HFF-Myc (cell line): ENCODE results near the gene MAPK9.
"Not testable (repeated sequence)": the region's sequence is repeated elsewhere in the genome, so short reads cannot be mapped to it uniquely, and the experiment has no call there.

Experiments used
- DNase-seq: peaks from one replicate; pipeline ENCODE4 v3.0.0-alpha.2; 2011; ENCODE audit warnings: low read depth; ENCODE audit errors: extremely low read depth
- H3K4me3 ChIP-seq: replicated peaks from 2 replicates; pipeline ENCODE4 v1.5.1; 2011; ENCODE audit warnings: low read depth, mild to moderate bottlenecking, control low read depth, low read length
- CTCF ChIP-seq: IDR thresholded peaks from 2 replicates; pipeline ENCODE4 v1.5.1; 2012; ENCODE audit warnings: mild to moderate bottlenecking, low read depth, low read length, control low read depth; ENCODE audit errors: missing control alignments

The MAPK9 gene

GRCh38 chr5:180212363-180213255 is 79.3 kb downstream of the MAPK9 start:
- TF ChIP-seq CTCF: no peak
- no peak for DNase-seq

GRCh38 chr5:180211761-180212035 is 80.2 kb downstream of the MAPK9 start:
- DNase-seq: no peak
- no peak for TF ChIP-seq CTCF

More at GRCh38 chr5:180212363-180213255, 79.3 kb downstream of the MAPK9 start:
- H3K4me3 ChIP-seq: no peak overlapping the region

GRCh38 chr5:180210961-180211760 is 80.7 kb downstream of the MAPK9 start:
- no peak for DNase-seq
- TF ChIP-seq CTCF: no peak
- H3K4me3 ChIP-seq: no peak overlapping the region

More at GRCh38 chr5:180211761-180212035, 80.2 kb downstream of the MAPK9 start:
- H3K4me3 ChIP-seq: no peak overlapping the region

GRCh38 chr5:180210077-180210476 is 81.8 kb downstream of the MAPK9 start:
- DNase-seq, H3K4me3 ChIP-seq: not testable (repeated sequence)

GRCh38 chr5:180209137-180209581 is 82.7 kb downstream of the MAPK9 start, which contains the start of gene RASGEF1C:
TSS of gene RASGEF1C (minus strand) at chr5:180209211. CDS start at chr5:180138052, 71,159 bp downstream.
- no peak for DNase-seq
- peak; percentile 15 for TF ChIP-seq CTCF
- peak within 1 kb of the TSS; percentile 19; the same call in 1 of the 2 replicates for H3K4me3 ChIP-seq

GRCh38 chr5:180208435-180209081 is 83.3 kb downstream of the MAPK9 start:
- peak overlapping the region; percentile 19; the same call in 1 of the 2 replicates for H3K4me3 ChIP-seq
- no peak for DNase-seq
- no peak for TF ChIP-seq CTCF
